CD1c-positive myeloid dendritic cell (primary cell): Measurements from ENCODE around the gene CRYGD.

Source experiments
- DNase-seq: peaks from one replicate; pipeline ENCODE4 v3.0.0-alpha.2; 2016; ENCODE audit errors: extremely low spot score

Gene CRYGD

DNA sequence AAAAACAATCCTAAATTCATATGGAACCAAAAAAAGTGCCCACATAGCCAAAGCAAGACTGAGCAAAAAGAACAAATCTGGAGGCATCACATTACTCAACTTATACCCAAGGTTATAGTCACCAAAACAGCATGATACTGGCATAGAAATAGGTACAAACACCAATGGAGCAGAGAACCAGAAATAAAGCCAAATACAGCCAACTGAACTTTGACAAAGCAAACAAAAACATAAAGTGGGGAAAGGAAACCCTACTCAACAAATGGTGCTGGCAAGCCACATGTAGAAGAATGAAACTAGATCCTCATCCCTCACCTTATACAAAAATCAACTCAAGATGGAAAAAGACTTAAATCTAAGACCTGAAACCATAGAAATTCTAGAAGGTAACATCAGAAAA is 40.5 kb downstream of the CRYGD start:
- no peak for DNase-seq

DNA sequence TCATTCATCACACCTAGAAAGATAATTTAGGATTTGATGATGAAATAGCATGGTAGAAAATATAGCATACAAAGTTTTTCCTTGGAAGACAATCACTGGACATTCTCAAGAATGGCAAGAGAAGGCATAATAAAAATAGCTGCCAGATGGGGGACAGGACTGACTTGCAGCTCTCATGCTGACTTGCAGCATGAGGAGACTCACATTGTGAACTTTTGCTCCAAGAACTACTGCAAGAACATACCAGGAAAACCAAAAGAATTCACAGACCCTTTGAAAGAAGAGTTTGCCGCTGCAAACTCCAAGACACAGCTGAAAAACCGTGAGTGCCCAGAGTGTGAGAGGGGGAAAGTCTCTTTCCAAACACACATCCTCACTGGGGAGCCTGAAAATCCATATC is 47.0 kb downstream of the CRYGD start:
- DNase-seq: no peak

DNA sequence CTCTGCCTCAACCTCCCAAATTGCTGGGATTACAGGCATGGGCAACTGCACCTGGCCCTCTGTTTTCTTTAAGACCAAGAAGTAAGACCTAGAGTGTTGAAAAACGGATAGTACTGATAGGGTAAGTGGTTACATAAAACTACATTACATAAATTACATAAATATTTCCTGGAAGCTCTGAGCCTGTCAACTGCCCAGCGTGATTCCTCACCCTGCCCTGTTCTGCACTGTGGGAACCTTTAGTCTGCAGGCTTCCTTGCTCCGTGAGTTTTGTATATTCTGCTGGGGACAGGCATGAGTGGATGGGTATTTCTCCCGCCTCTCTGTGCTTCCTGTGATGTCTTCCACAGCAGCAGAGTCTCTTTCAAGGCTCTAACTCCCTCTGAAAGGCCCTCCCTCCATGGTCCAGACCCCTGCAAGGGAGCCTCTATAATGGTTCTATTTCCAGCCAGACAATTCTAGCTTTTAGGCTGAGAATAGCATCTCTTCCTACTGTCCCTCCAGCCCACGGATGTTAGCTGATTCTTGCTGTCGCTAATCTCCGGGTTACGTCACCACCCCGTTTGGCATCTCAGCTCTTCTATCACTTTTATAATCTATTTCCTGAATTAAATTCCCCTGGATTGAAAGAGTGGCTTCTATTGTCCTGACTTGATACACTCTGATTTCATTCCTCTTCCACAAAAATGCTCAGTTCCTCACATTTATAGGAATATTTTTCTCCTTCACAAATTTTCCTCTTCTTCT is 49.5 kb downstream of the CRYGD start:
- no peak for DNase-seq

DNA sequence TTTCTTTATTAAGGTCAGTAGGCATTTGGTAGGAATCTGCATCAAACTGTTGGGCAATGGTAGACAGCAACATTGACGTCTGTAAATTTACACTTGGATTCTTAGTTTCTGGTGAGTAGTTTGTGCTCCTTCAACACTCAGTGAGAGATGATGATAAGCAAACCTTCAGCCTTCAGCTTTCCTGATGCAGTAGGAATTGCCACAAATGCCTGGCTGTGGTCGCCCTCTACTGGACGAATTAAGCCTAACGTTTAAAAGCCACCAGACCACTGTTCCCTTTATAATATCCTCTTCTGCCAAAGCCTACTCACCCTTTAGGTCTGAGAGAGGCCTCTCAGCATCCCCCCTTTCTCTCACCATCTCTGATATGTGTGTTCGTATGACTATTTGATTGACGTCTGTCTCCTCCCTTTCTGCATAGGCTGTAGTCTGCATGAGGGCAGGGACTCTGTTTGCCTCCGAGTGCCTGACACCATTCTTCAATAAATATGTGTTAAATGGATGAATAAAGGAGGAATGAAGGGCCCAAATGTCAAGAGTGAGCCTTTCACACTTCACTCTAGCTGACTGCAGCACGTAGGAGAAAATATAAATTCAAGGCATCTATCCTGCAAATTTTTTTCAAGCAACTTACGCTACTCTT is 52.0 kb downstream of the CRYGD start:
- DNase-seq: peak; percentile 62
